ENCODE results near the gene SH3BGRL. TPM values are rescaled to one million over a fixed set of nuclear protein-coding genes. Genes with fewer than 3 reads are reported as not detected.

SH3BGRL gene
- total RNA-seq, 1 experiment from 2014 or later: 26.4 TPM

DNA sequence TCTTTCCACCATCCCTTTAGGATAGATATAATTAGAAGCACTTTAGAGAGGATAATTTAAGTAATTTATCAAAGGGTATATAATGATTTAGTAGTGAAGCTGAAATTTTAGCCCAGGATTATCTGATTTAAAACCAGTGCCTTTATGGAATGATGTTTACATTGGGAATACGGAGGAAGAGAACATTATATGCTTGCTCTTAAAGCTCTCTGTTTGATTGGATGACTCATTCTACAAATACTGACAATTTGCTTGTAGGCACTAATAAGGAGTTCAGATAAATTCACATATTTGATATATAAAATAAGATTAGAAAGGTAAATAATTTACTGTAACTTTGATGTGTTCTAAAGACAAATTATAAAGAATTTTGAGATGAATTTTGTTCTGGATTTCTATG, 84.7 kb downstream of the SH3BGRL start:
- BruUV-seq (replicated peaks): no TSS peak
- 0 out of 2 replicates have a peak, but pooled peaks cover under 1% of the 10 kb centered on the region for H3K9me3 ChIP-seq (ENCODE audit: low read length)
- H3K9me2 ChIP-seq (replicated peaks; ENCODE audit: low read length): no peaks in the 10 kb centered on the region
- ATAC-seq (peak; percentile 77), DNase-seq (peak; percentile 67)
- CTCF ChIA-PET: no interaction called here
- TF ChIP-seq, protein P1, sequence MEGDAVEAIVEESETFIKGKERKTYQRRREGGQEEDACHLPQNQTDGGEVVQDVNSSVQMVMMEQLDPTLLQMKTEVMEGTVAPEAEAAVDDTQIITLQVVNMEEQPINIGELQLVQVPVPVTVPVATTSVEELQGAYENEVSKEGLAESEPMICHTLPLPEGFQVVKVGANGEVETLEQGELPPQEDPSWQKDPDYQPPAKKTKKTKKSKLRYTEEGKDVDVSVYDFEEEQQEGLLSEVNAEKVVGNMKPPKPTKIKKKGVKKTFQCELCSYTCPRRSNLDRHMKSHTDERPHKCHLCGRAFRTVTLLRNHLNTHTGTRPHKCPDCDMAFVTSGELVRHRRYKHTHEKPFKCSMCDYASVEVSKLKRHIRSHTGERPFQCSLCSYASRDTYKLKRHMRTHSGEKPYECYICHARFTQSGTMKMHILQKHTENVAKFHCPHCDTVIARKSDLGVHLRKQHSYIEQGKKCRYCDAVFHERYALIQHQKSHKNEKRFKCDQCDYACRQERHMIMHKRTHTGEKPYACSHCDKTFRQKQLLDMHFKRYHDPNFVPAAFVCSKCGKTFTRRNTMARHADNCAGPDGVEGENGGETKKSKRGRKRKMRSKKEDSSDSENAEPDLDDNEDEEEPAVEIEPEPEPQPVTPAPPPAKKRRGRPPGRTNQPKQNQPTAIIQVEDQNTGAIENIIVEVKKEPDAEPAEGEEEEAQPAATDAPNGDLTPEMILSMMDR (conservative IDR thresholded peaks at IDR 0.05; ENCODE audit: low read depth, low read length): no peak
- H3K4me3 ChIP-seq (ENCODE audit: low read length): peak overlapping the region; percentile 62
- POLR2A ChIA-PET (ENCODE audit: unreplicated experiment): interaction anchor here (0.6 kb wide), 1 partner anchor 36 kb away, joined by 5 read pairs; no protein-coding TSS in a partner anchor
- H4K20me1 ChIP-seq (ENCODE audit: low read length): no peaks in the 10 kb centered on the region
- H3K36me3 ChIP-seq (ENCODE audit: low read depth, low read length): no peaks in the 10 kb centered on the region
- peak overlapping the region; percentile 100 for H3K27ac ChIP-seq (ENCODE audit: low read length)
- H3K4me1 ChIP-seq (ENCODE audit: insufficient read depth, low read length): peaks cover 21% of the 10 kb centered on the region
- H2AFZ ChIP-seq (ENCODE audit: low read length): no peak overlapping the region
- H3K79me2 ChIP-seq (ENCODE audit: low read length): no peaks in the 10 kb centered on the region
- peak overlapping the region; percentile 87 for H3K9ac ChIP-seq (ENCODE audit: low read length)
- peak overlapping the region; percentile 95 for H3K4me2 ChIP-seq (ENCODE audit: low read length)
- H3K27me3 ChIP-seq (ENCODE audit: low read length): no peaks in the 10 kb centered on the region
- peaks cover 9% of the 10 kb centered on the region for H3F3A ChIP-seq (ENCODE audit: low read length, unreplicated experiment)
- intact Hi-C loops (cut with micrococcal nuclease): loop anchor here (1.0 to 5.0 kb wide), 3 partner anchors 26 to 84 kb away; partner anchors contain the start of genes HMGN5 and SH3BGRL

DNA sequence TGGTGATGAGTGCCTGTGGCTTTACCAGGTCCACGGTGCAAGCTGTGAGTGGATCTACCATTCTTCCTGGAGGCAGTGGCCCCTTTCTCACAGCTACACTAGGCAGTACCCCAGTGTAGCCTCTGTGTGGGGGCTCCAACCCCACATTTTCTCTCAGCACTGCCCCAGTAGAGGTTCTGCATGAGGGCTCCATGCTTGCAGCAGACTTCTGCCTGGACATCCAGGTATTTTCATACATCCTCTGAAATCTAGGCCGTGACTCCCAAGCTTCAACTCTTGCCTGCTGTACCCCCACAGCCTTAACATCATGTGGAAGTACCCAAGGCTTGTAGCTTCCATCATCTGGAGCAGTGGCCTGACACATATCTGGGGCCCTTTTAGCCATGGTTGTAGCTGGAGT, 90.1 kb downstream of the SH3BGRL start:
- CTCF ChIA-PET: no interaction called here
- no peak for DNase-seq
- Histone ChIP-seq H3K27ac (ENCODE audit: low read length) (no peak overlapping the region), H2AFZ (ENCODE audit: low read length) (no peak overlapping the region), H4K20me1 (ENCODE audit: low read length) (no peaks in the 10 kb centered on the region), H3K9ac (ENCODE audit: low read length) (no peak overlapping the region), H3K4me3 (ENCODE audit: low read length) (no peak overlapping the region), H3F3A (ENCODE audit: low read length, unreplicated experiment) (no peaks in the 10 kb centered on the region), H3K79me2 (ENCODE audit: low read length) (no peaks in the 10 kb centered on the region), H3K27me3 (ENCODE audit: low read length) (no peaks in the 10 kb centered on the region), H3K4me1 (ENCODE audit: insufficient read depth, low read length) (peaks cover 4% of the 10 kb centered on the region), H3K9me2 (replicated peaks; ENCODE audit: low read length) (no peaks in the 10 kb centered on the region), H3K4me2 (ENCODE audit: low read length) (no peak overlapping the region), H3K36me3 (ENCODE audit: low read depth, low read length) (no peaks in the 10 kb centered on the region; the same call in 1 of the 2 replicates), H3K9me3 (ENCODE audit: low read length) (0 out of 2 replicates have a peak, but pooled peaks cover 7% of the 10 kb centered on the region)
- no TSS peak for BruUV-seq (replicated peaks)
- intact Hi-C loops (cut with micrococcal nuclease): no loop called here
- ATAC-seq: no peak
- TF ChIP-seq, protein P1 (conservative IDR thresholded peaks at IDR 0.05; ENCODE audit: low read depth, low read length): no peak
- POLR2A ChIA-PET (ENCODE audit: unreplicated experiment): no interaction called here

DNA sequence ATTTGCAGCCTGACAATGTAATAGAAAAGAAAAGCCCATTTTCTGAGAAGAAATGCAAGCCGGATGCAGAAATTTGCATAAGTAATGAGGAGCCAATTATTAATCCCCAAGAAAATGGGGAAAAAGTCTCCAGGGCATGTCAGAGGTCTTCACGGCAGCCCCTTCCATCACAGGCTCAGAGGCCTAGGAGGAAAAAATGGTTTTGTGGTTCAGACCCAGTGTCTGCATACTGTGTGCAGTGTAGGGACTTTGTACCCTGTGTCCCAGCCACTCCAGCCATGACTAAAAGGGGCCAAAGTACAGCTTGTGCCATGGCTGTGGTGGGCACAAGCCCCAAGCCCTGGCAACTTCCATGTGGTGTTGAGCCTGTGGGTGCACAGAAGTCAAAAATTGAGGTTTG, 92.2 kb downstream of the SH3BGRL start:
- 0 out of 2 replicates have a peak, but pooled peaks cover 7% of the 10 kb centered on the region for H3K9me3 ChIP-seq (ENCODE audit: low read length)
- no peak overlapping the region for H3K27ac ChIP-seq (ENCODE audit: low read length)
- no peak overlapping the region for H3K4me2 ChIP-seq (ENCODE audit: low read length)
- no peak for DNase-seq
- no peak overlapping the region for H2AFZ ChIP-seq (ENCODE audit: low read length)
- POLR2A ChIA-PET (ENCODE audit: unreplicated experiment): no interaction called here
- intact Hi-C loops (cut with micrococcal nuclease): no loop called here
- no peaks in the 10 kb centered on the region for H3K27me3 ChIP-seq (ENCODE audit: low read length)
- H4K20me1 ChIP-seq (ENCODE audit: low read length): no peaks in the 10 kb centered on the region
- H3K4me3 ChIP-seq (ENCODE audit: low read length): no peak overlapping the region
- BruUV-seq (replicated peaks): no TSS peak
- H3K9me2 ChIP-seq (replicated peaks; ENCODE audit: low read length): no peaks in the 10 kb centered on the region
- no peaks in the 10 kb centered on the region for H3K4me1 ChIP-seq (ENCODE audit: insufficient read depth, low read length)
- H3K79me2 ChIP-seq (ENCODE audit: low read length): no peaks in the 10 kb centered on the region
- no peaks in the 10 kb centered on the region; the same call in 1 of the 2 replicates for H3K36me3 ChIP-seq (ENCODE audit: low read depth, low read length)
- ATAC-seq: no peak
- TF ChIP-seq, protein P1 (conservative IDR thresholded peaks at IDR 0.05; ENCODE audit: low read depth, low read length): no peak
- no peak for TF ChIP-seq EZH2phosphoT487 (IDR thresholded peaks at IDR 0.05; ENCODE audit: borderline replicate concordance, low read length)
- TF ChIP-seq EZH2 (IDR thresholded peaks at IDR 0.05; ENCODE audit: low read length, unreplicated experiment): no peak
- H3F3A ChIP-seq (ENCODE audit: low read length, unreplicated experiment): no peaks in the 10 kb centered on the region
- CTCF ChIA-PET: no interaction called here
- no peak overlapping the region for H3K9ac ChIP-seq (ENCODE audit: low read length)
